Measurements from ENCODE around the gene PILRA.

GRCh38 chr7:100356416-100357068 lies 16.7 kb upstream of the PILRA start:
- TF ChIP-seq EP300 (IDR thresholded peaks at IDR 0.05): no peak
- no peak for TF ChIP-seq CTCF (IDR thresholded peaks at IDR 0.05)
- TF ChIP-seq POLR2A (IDR thresholded peaks at IDR 0.05): no peak

Data from suprapubic skin (tissue), 3 donors.